HCT116 (cell line): Measurements from ENCODE around the gene KLHL22. TPM values are rescaled to one million over a fixed set of nuclear protein-coding genes. Genes with fewer than 3 reads are reported as not detected.

Source experiments
- ATAC-seq: fragments of 200-7000 bp; cut with Tn5 transposase; 2 replicates; pipeline ENCODE4 v1.9.1; 2020; ENCODE audit warnings: mild to moderate bottlenecking, moderate library complexity
- BruUV-seq: library from RNA; stranded (reverse); fragments of 400-500 nt; replicated peaks from 2 replicates; lab custom pipeline; 2021; lab: Mats Ljungman, UMichigan
- CTCF ChIA-PET: fragments of 300-600 bp; sonication (Branson Sonifier 250); formaldehyde crosslinking; loops from one replicate; lab custom pipeline; 2021; ENCODE audit warnings: antibody characterized with exemption; lab: Charles Lee
- POLR2A ChIA-PET: fragments of 300-600, 350-600 bp; sonication (Branson Sonifier 250); formaldehyde crosslinking; loops from one replicate; lab custom pipeline; 2021; ENCODE audit warnings: antibody characterized with exemption; lab: Charles Lee
- RAD21 ChIA-PET, 2 experiments: fragments of 300-600 bp; sonication (Branson Sonifier 250); formaldehyde crosslinking; loops; one replicate each; lab custom pipeline; 2023; ENCODE audit warnings: low total read pairs in 2 of 2; ENCODE audit not compliant: uncharacterized antibody in 2 of 2, unreplicated experiment in 2 of 2, low non-redundant PET in 1 of 2; lab: Charles Lee
- DNase-seq: peaks from one replicate; pipeline ENCODE4 v3.0.0-alpha.2; 2010; ENCODE audit warnings: low read depth, low spot score
- H2AFZ ChIP-seq: fragments of 200-600 bp; shearing (Covaris generic), sonication (generic); 2 replicates; pipeline ENCODE4 v1.6.1; 2017; ENCODE audit warnings: low read depth, mixed run types, mixed read lengths, antibody characterized with exemption, low read length; ENCODE audit not compliant: poor library complexity, severe bottlenecking
- H3K27ac ChIP-seq: 2 replicates; pipeline ENCODE4 v1.5.1; 2012; ENCODE audit warnings: low read depth, low read length
- H3K27me3 ChIP-seq: fragments of 200-600 bp; sonication (generic); 2 replicates; pipeline ENCODE4 v1.6.1; 2016; ENCODE audit warnings: mixed run types, low read length, mixed read lengths; ENCODE audit not compliant: insufficient read depth
- H3K36me3 ChIP-seq, 2 experiments: fragments of 200-500 bp in 1 of 2; fragments of 200-600 bp in 1 of 2; sonication (Bioruptor generic) in 1 of 2; sonication (generic) in 1 of 2; 2 replicates each; pipeline versions ENCODE4 v1.5.1 to v1.6.1; 2014 to 2016; ENCODE audit warnings: low read length in 2 of 2, inconsistent platforms in 1 of 2, mixed read lengths in 1 of 2, mixed run types in 1 of 2; ENCODE audit not compliant: insufficient read depth in 2 of 2, control insufficient read depth in 1 of 2
- H3K4me1 ChIP-seq, 2 experiments: fragments of 200-600 bp in 1 of 2; sonication (generic) in 1 of 2; 2 replicates each; pipeline versions ENCODE4 v1.5.1 to v1.6.1; 2012 to 2017; ENCODE audit warnings: low read length in 2 of 2, inconsistent platforms in 1 of 2, mild to moderate bottlenecking in 1 of 2, mixed read lengths in 1 of 2, mixed run types in 1 of 2, moderate library complexity in 1 of 2; ENCODE audit not compliant: insufficient read depth in 2 of 2, control insufficient read depth in 1 of 2
- H3K4me2 ChIP-seq: fragments of 200-600 bp; sonication (generic); 2 replicates; pipeline ENCODE4 v1.6.1; 2017; ENCODE audit warnings: mixed run types, low read length, mixed read lengths
- H3K4me3 ChIP-seq, 2 experiments: fragments of 200-600 bp in 1 of 2; sonication (generic) in 1 of 2; replicated peaks in 1 of 2; 2 replicates each; pipeline ENCODE4 v1.5.1; 2011 to 2016; ENCODE audit warnings: low read length in 2 of 2, control low read depth in 1 of 2, low read depth in 1 of 2, mild to moderate bottlenecking in 1 of 2, mixed read lengths in 1 of 2, mixed run types in 1 of 2
- H3K79me2 ChIP-seq: fragments of 200-600 bp; sonication (generic); 2 replicates; pipeline ENCODE4 v1.6.1; 2017; ENCODE audit warnings: mild to moderate bottlenecking, mixed run types, low read length, moderate library complexity, mixed read lengths; ENCODE audit not compliant: insufficient read depth
- H3K9ac ChIP-seq: fragments of 200-600 bp; sonication (generic); 2 replicates; pipeline ENCODE4 v1.6.1; 2016; ENCODE audit warnings: low read length, mixed read lengths
- H3K9me2 ChIP-seq: fragments of 200-600 bp; sonication (generic), shearing (Covaris generic); 2 replicates; pipeline ENCODE4 v1.6.1; 2017; ENCODE audit warnings: mixed run types, mild to moderate bottlenecking, moderate library complexity; ENCODE audit not compliant: insufficient read depth
- H3K9me3 ChIP-seq, 2 experiments: fragments of 200-500 bp in 1 of 2; fragments of 200-600 bp in 1 of 2; sonication (Bioruptor generic) in 1 of 2; sonication (generic) in 1 of 2; 2 replicates each; pipeline ENCODE4 v1.6.1; 2014 to 2017; ENCODE audit warnings: low read length in 2 of 2, mixed read lengths in 2 of 2, inconsistent platforms in 1 of 2, low read depth in 1 of 2, mild to moderate bottlenecking in 1 of 2, mixed run types in 1 of 2, moderate library complexity in 1 of 2; ENCODE audit not compliant: control insufficient read depth in 1 of 2, insufficient read depth in 1 of 2
- H4K20me1 ChIP-seq: fragments of 200-600 bp; sonication (generic), shearing (Covaris generic); 2 replicates; pipeline ENCODE4 v1.6.1; 2017; ENCODE audit warnings: mixed run types, mild to moderate bottlenecking, moderate library complexity; ENCODE audit not compliant: insufficient read depth
- CBX3 ChIP-seq: IDR thresholded peaks from 2 replicates; pipeline ENCODE4 v1.6.1; 2012; ENCODE audit warnings: low read depth
- CEBPB ChIP-seq: IDR thresholded peaks from 2 replicates; pipeline ENCODE4 v1.6.1; 2012; ENCODE audit warnings: low read depth
- EGR1 ChIP-seq: IDR thresholded peaks from 2 replicates; pipeline ENCODE4 v1.6.1; 2012; ENCODE audit warnings: low read depth
- EZH2 ChIP-seq: fragments of 200-600 bp; sonication (generic); IDR thresholded peaks from 2 replicates; pipeline ENCODE4 v1.6.1; 2017; ENCODE audit warnings: antibody characterized with exemption, mixed run types
- FOSL1 ChIP-seq: IDR thresholded peaks from 2 replicates; pipeline ENCODE4 v1.6.1; 2012; ENCODE audit warnings: low read depth
- JUND ChIP-seq: IDR thresholded peaks from 2 replicates; pipeline ENCODE4 v1.6.1; 2012
- POLR2AphosphoS5 ChIP-seq: IDR thresholded peaks from 2 replicates; pipeline ENCODE4 v1.6.1; 2011; ENCODE audit warnings: mild to moderate bottlenecking, low read depth, low read length, moderate library complexity
- RAD21 ChIP-seq: IDR thresholded peaks from 2 replicates; pipeline ENCODE4 v1.6.1; 2012; ENCODE audit warnings: low read depth, mild to moderate bottlenecking
- SIN3A ChIP-seq: IDR thresholded peaks from 2 replicates; pipeline ENCODE4 v1.6.1; 2012; ENCODE audit warnings: low read depth
- SP1 ChIP-seq: IDR thresholded peaks from 2 replicates; pipeline ENCODE4 v1.6.1; 2012; ENCODE audit warnings: low read depth
- SRF ChIP-seq: IDR thresholded peaks from 2 replicates; pipeline ENCODE4 v1.6.1; 2012; ENCODE audit warnings: low read depth
- TCF7L2 ChIP-seq: IDR thresholded peaks from 2 replicates; pipeline ENCODE4 v1.7.0; 2011; ENCODE audit warnings: borderline replicate concordance, inconsistent platforms; ENCODE audit not compliant: insufficient read depth, insufficient read length; ENCODE audit errors: extremely low read depth
- ZFX ChIP-seq: fragments of 450-650 bp; IDR thresholded peaks from 2 replicates; pipeline ENCODE4 v1.6.1; 2017
- ZNF274 ChIP-seq: fragments of 200-500 bp; sonication (Bioruptor generic); IDR thresholded peaks from 2 replicates; pipeline ENCODE4 v1.6.1; 2014; ENCODE audit warnings: mild to moderate bottlenecking, low read depth, low read length, inconsistent platforms
- intact Hi-C: fragments of 100-400 bp; cut with micrococcal nuclease; formaldehyde crosslinking; loops from 2 replicates; pipeline ENCODE4 v1.10.0; 2022
- total RNA-seq: library from RNA; stranded (reverse); gene quantifications from one replicate; pipeline ENCODE4 v1.2.1, GENCODE V29; 2021; ENCODE audit not compliant: unreplicated experiment
- TF ChIP-seq, protein P1 (sequence below): IDR thresholded peaks from 2 replicates; pipeline ENCODE4 v1.6.1; 2012; ENCODE audit warnings: low read depth
- TF ChIP-seq, protein P2 (sequence below): IDR thresholded peaks from 2 replicates; pipeline ENCODE4 v1.6.1; 2011; ENCODE audit warnings: mild to moderate bottlenecking, low read length, moderate library complexity; ENCODE audit not compliant: insufficient replicate concordance; ENCODE audit errors: extremely low read depth
- TF ChIP-seq, protein P3 (sequence below), 3 experiments: fragments of 200-600 bp in 1 of 3; sonication (generic) in 1 of 3; IDR thresholded peaks in 2 of 3; conservative IDR thresholded peaks in 1 of 3; 2 replicates each; pipeline ENCODE4 v1.5.1; 2012 to 2017; ENCODE audit warnings: low read depth in 2 of 3, low read length in 2 of 3, antibody characterized with exemption in 1 of 3, borderline replicate concordance in 1 of 3, control low read depth in 1 of 3, mild to moderate bottlenecking in 1 of 3, mixed read lengths in 1 of 3, mixed run types in 1 of 3, moderate library complexity in 1 of 3; ENCODE audit not compliant: insufficient read depth in 1 of 3

KLHL22 gene
- total RNA-seq, 1 experiment from 2014 or later, result 16.4 TPM

- ATAC-seq (no peak), DNase-seq (no peak)
- no peak overlapping the region for H3K4me2 ChIP-seq
- RAD21 ChIA-PET, result no interaction called here
- no peak overlapping the region for H3K4me3 ChIP-seq
- BruUV-seq, result no TSS peak
- no peak overlapping the region for H3K27ac ChIP-seq
- TF ChIP-seq EGR1 (no peak), SIN3A (no peak), ZFX (no peak), EZH2 (no peak), CBX3 (no peak), POLR2AphosphoS5 (no peak), SRF (no peak), TCF7L2 (no peak), SP1 (no peak), CEBPB (no peak), ZNF274 (no peak), JUND (no peak), RAD21 (no peak), FOSL1 (no peak)
- TF ChIP-seq, protein P1, sequence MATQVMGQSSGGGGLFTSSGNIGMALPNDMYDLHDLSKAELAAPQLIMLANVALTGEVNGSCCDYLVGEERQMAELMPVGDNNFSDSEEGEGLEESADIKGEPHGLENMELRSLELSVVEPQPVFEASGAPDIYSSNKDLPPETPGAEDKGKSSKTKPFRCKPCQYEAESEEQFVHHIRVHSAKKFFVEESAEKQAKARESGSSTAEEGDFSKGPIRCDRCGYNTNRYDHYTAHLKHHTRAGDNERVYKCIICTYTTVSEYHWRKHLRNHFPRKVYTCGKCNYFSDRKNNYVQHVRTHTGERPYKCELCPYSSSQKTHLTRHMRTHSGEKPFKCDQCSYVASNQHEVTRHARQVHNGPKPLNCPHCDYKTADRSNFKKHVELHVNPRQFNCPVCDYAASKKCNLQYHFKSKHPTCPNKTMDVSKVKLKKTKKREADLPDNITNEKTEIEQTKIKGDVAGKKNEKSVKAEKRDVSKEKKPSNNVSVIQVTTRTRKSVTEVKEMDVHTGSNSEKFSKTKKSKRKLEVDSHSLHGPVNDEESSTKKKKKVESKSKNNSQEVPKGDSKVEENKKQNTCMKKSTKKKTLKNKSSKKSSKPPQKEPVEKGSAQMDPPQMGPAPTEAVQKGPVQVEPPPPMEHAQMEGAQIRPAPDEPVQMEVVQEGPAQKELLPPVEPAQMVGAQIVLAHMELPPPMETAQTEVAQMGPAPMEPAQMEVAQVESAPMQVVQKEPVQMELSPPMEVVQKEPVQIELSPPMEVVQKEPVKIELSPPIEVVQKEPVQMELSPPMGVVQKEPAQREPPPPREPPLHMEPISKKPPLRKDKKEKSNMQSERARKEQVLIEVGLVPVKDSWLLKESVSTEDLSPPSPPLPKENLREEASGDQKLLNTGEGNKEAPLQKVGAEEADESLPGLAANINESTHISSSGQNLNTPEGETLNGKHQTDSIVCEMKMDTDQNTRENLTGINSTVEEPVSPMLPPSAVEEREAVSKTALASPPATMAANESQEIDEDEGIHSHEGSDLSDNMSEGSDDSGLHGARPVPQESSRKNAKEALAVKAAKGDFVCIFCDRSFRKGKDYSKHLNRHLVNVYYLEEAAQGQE, result no peak
- TF ChIP-seq, protein P2, sequence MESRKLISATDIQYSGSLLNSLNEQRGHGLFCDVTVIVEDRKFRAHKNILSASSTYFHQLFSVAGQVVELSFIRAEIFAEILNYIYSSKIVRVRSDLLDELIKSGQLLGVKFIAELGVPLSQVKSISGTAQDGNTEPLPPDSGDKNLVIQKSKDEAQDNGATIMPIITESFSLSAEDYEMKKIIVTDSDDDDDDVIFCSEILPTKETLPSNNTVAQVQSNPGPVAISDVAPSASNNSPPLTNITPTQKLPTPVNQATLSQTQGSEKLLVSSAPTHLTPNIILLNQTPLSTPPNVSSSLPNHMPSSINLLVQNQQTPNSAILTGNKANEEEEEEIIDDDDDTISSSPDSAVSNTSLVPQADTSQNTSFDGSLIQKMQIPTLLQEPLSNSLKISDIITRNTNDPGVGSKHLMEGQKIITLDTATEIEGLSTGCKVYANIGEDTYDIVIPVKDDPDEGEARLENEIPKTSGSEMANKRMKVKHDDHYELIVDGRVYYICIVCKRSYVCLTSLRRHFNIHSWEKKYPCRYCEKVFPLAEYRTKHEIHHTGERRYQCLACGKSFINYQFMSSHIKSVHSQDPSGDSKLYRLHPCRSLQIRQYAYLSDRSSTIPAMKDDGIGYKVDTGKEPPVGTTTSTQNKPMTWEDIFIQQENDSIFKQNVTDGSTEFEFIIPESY, result no peak
- TF ChIP-seq, protein P3, sequence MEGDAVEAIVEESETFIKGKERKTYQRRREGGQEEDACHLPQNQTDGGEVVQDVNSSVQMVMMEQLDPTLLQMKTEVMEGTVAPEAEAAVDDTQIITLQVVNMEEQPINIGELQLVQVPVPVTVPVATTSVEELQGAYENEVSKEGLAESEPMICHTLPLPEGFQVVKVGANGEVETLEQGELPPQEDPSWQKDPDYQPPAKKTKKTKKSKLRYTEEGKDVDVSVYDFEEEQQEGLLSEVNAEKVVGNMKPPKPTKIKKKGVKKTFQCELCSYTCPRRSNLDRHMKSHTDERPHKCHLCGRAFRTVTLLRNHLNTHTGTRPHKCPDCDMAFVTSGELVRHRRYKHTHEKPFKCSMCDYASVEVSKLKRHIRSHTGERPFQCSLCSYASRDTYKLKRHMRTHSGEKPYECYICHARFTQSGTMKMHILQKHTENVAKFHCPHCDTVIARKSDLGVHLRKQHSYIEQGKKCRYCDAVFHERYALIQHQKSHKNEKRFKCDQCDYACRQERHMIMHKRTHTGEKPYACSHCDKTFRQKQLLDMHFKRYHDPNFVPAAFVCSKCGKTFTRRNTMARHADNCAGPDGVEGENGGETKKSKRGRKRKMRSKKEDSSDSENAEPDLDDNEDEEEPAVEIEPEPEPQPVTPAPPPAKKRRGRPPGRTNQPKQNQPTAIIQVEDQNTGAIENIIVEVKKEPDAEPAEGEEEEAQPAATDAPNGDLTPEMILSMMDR (IDR thresholded peaks at IDR 0.05 in 2 of 3, conservative IDR thresholded peaks at IDR 0.05 in 1 of 3; ENCODE audit: borderline replicate concordance in 1 of 3, insufficient read depth in 1 of 3, low read depth in 2 of 3, low read length in 2 of 3), result no peak
- POLR2A ChIA-PET, result no interaction called here
- no peak overlapping the region for H2AFZ ChIP-seq
- H3K4me1 ChIP-seq, result peaks cover 13 to 31% of the 10 kb centered on the region in 2 experiments
- H3K79me2 ChIP-seq, result peaks cover 12% of the 10 kb centered on the region; the same call in 1 of the 2 replicates
- intact Hi-C loops, result loop anchor here (5.0 kb wide), 1 partner anchor 82 kb away; no protein-coding TSS in a partner anchor
- no peaks in the 10 kb centered on the region for H4K20me1 ChIP-seq
- H3K36me3 ChIP-seq, result no peaks in the 10 kb centered on the region
- CTCF ChIA-PET, result no interaction called here
- no peaks in the 10 kb centered on the region for H3K9me2 ChIP-seq
- H3K27me3 ChIP-seq, result no peaks in the 10 kb centered on the region
- no peak overlapping the region for H3K9ac ChIP-seq
- no peaks in the 10 kb centered on the region for H3K9me3 ChIP-seq
These were observed 3.3 kb upstream of the KLHL22 start for GRCh38 chr22:20498913-20499312.
